Measurements from ENCODE around the gene PTRH1.

The PTRH1 gene

DNA sequence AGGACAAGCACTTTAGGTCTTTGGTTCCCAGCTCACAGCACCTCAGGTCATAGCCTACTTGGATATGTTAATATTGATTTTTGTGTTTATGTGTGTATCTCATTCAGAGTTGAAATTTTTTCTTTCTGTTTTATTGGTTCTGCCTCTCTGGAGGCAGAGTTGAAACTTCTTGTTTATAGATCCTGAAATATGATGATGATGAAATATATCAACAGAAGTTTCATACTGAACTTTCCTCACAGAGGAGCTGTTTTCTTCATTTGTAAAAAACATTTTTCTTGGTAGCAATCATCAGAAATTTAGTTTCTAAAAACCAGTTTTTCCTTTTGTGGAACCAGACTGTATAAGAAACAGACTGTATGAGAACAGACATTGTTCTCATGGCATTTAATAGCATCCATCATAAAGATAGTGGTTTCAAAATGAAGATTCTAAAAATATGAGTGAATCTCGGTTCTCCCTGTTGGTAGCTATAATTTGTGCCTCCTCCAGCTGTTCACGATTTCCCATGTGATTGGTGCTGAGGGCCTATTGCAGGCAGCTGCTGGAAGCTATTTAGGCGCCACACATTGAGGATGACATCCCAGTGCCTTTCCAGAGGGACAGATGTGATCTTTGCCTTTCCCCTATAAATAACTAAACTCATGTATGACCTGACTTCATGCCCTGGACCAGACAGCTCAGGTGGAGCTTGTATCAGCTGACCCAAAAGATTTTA lies 48.2 kb downstream of the PTRH1 start:
- TF ChIP-seq, protein P1, sequence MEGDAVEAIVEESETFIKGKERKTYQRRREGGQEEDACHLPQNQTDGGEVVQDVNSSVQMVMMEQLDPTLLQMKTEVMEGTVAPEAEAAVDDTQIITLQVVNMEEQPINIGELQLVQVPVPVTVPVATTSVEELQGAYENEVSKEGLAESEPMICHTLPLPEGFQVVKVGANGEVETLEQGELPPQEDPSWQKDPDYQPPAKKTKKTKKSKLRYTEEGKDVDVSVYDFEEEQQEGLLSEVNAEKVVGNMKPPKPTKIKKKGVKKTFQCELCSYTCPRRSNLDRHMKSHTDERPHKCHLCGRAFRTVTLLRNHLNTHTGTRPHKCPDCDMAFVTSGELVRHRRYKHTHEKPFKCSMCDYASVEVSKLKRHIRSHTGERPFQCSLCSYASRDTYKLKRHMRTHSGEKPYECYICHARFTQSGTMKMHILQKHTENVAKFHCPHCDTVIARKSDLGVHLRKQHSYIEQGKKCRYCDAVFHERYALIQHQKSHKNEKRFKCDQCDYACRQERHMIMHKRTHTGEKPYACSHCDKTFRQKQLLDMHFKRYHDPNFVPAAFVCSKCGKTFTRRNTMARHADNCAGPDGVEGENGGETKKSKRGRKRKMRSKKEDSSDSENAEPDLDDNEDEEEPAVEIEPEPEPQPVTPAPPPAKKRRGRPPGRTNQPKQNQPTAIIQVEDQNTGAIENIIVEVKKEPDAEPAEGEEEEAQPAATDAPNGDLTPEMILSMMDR (IDR thresholded peaks at IDR 0.05) = no peak
- no peak for TF ChIP-seq ZFX (IDR thresholded peaks at IDR 0.05; ENCODE audit: borderline replicate concordance)
- H3K27ac ChIP-seq = no peak overlapping the region

DNA sequence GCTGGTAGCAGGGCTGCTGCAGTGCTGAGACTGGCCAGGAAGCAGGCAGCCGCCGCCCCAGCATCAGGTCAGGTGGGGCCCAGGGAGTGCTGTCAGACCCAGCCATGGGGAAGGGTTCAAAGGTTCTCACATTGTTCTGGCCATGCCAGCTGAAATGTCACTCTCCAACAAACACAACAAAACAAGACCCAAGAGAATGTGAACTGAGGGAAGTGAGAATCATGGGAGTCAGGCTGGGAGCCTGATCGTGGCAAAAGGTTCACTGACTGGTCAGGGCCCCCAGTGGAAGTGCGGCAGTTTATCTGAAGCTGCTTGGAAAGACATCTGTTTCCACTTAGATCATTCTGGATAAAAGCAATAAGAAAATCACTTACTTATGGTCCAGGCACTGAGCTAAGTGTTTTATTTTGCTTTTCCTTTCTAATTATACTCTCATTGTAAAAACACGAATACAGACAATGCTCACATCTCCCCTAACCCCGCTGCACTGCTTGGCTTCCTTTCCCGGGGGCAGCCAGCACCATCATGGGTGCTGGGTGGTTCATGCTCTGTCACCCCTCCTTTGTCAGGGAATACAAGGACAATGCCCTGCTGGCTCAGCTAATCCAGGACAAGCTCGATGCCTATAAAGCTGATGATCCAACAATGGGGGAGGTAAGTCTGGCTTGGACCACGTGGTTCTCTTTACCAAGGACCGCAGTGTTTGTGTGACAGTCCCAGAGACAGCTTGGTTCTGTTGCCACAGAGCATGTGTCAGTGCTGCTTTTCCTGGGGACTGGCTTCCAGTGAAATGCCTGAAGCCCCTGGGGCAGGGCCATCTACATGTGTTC lies 50.6 kb downstream of the PTRH1 start:
- no peak overlapping the region for H3K27ac ChIP-seq
- TF ChIP-seq ZFX (IDR thresholded peaks at IDR 0.05; ENCODE audit: borderline replicate concordance) = no peak
- TF ChIP-seq, protein P1 (IDR thresholded peaks at IDR 0.05) = no peak

DNA sequence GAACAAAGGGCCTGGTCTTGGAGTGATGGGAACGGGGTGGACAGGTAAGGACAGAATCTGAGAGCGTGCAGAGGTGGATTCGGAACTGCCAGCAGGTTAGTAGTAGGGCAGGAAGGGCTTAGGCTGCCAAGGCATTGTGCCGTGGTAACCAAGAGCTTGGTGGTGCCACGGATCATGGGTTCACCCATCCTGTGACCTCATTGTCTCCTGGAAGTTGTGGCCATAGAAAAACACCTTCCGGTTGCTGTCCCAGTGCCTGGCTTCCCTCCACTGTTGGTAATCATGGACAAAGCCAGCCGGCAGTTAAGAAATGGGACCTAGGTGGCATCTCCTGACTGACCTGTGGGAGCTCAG lies 51.2 kb downstream of the PTRH1 start:
- H3K27ac ChIP-seq = no peak overlapping the region
- no peak for TF ChIP-seq ZFX (IDR thresholded peaks at IDR 0.05; ENCODE audit: borderline replicate concordance)
- TF ChIP-seq, protein P1 (IDR thresholded peaks at IDR 0.05) = no peak
